COLO668 (cell line): ENCODE measurements around the gene SH3BP2.

Experiments
- DNase-seq: peaks from one replicate; lab custom pipeline; 2025; ENCODE audit not compliant: unreplicated experiment; lab: John Stamatoyannopoulos, UW

The SH3BP2 gene

DNA sequence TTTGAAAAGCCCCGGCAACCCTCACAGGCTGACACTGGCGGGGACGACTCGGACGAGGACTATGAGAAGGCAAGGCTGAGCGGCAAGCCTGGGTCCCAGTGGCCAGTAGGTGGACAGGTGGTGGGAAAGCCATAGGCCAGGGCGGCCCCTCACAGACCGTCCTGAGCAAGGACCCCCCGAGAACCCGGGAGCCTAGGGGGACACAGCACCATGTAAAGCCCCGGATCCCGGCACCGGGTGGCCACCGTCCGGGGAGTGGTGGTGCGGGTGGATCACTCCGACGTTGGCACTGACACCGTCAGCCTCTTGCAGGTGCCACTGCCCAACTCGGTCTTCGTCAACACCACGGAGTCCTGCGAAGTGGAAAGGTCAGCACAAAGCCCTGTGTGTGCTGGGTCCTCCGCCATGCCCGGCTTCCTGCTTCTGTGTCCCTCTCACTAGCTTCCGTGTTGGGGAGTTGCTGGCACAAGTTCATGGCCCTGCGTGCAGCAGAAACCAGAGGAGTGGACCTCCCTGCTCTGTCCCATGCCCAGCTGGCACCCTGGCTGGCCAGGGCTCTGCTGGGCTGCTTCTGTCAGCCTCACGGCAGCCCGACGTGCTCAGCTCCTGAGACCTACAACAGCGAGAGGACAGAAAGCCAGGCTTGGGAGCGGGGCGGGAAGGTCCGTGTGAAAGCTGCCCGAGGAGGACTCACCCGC is 38.9 kb downstream of the SH3BP2 start:
- DNase-seq, result no peak

DNA sequence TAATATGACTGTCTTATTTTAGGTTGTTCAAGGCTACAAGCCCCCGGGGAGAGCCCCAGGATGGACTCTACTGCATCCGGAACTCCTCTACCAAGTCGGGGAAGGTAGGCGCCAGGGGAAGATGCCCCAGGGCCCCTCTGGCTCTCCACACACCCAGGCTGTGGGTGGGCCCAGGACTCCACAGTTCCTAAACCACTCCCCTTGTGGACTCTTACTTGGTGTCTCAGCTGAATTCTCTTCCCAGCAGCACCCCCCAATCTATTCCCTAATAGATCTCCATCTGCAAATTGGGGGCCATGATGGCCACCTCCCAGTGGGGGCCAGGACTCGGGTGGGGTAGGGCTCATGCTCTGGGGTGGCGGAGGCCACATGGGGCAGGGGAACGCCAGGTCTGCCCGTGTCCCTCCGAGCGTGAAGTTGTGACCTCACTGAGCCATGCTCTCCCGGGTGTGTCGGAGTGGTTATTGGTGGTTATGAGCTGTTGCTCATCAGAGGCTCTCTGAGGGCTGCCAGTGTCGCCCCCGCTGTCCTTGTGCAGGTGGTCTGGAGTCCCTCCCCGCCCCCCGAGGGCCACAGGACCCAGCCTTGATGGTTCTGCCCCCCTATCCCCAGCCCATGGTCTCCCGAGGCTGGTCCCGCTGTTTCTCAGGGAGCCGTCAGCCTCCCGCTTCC is 39.6 kb downstream of the SH3BP2 start:
- no peak for DNase-seq

DNA sequence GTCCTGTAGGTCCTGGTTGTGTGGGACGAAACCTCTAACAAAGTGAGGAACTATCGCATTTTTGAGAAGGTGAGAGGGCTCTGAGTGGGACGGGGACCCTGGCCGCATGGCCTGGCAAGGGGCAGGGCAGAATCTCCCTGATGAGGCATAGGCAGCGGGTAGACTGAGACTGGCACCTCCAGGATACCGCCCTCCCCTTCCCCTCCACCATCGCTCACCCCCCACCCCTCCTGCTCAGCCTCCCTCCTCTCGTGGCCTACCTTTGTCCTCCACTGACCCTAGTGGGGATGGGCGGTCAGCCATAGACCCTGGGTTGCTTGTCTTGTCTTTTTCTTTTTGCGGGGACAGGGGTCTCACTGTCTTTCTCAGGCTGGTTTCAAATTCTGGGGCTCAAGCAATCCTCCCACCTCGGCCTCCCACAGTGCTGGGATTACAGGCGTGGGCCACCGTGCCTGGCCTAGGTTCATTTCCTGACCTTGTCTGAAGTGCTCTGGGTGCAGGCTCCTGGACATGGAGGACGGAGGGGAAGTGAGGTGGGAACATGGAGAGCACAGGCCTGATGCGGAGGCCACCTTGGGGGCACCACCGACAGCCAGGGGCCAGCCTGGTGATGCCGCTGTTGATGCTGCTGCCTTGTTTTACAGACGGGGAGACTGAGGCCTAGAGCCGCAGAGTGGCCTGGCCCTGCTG is 40.2 kb downstream of the SH3BP2 start:
- no peak for DNase-seq

DNA sequence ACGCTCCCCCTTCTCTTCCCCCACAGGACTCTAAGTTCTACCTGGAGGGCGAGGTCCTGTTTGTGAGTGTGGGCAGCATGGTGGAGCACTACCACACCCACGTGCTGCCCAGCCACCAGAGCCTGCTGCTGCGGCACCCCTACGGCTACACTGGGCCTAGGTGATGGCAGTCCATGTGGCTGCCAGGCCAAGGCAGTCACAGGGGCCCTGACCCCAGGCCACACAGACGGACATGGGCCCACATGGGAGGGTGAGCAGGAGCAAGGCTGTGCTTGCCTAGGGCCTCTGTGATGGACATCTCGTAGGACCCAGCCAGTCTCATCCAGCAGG is 40.8 kb downstream of the SH3BP2 start:
- no peak for DNase-seq

DNA sequence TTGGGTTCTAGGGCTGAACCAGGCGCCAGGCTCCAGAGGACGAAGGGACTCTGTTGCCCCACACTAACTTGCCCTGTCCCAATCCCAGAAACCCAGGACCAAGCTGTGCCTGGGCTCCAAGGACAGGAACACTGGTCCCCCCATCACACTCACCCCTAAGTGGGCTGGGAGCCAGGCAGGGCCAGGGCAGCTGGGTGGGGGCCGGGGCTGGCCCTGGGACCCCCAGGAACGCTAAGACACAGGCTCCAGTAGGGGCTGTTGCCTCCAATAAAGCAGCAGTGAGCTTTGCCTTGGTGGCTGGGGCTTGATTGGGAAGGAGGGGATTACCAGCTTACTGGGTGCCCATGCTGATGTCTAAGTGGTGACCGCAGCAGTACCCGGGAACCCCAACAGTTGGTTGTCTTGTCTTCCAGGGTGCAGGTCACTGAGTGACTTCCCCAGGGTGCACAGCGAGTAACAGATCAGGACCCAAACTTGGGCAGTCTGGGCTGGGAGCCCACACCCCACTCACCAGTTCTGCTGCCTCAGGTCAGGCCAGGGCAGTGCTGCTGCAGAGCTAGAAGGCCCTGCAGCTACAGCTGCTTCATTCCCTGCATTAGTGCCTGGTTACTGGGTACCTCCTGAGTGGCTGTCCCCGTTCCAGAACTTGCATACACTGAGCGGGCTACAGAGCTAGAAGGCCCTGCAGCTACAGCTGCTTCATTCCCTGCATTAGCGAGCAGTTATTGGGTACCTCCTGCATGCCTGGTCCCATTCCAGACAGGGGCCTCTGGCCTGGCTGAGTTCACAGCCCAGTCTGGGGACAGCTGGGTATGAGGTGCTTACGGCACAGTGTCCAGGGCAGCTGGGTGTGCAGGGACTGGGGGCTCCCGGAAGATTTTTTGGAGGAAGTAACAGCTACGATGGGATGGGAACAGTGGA is 41.4 kb downstream of the SH3BP2 start:
- no peak for DNase-seq

DNA sequence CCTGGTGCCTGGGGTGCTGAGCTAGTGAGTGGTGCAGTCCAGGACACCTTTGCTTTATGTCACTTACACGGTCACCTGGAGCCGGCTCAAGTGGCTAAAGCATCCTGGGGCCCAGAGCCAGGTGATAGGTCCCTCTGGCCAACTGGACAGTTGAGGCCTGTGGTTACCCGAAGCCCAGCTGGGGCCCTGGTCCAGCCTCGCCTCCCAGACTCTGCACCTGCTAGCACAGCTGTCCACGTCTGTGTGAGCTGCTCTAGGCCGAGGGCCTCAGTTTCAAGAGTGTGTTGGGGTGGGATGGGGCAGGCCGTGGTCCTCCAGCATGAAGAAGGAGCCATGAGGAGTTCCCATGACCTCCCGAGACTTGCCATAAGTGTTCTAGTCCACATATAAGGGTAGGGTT is 43.1 kb downstream of the SH3BP2 start:
- no peak for DNase-seq

DNA sequence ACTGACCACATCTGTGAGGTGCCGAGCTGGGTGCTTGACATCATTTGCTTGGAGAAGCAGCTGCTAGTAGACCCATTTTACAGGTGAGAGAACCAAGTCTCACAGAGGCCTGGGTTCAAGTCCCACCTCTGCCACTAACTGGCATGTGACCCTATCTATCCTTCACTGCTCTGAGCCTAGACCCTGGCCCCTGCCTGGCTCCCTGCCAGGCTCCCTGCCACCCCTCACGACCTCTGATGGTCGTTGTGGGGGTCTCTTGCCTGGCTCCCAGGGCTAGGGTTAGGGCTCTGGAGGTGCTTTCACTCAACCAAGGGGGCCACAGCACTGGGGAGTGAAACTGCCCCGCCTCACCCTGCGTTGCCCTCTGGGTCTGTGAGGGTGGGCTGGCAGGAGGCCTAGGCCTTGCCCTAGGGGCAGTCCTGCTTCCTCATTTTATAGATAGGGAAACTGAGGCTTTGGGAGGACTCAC is 43.5 kb downstream of the SH3BP2 start:
- DNase-seq, result no peak

DNA sequence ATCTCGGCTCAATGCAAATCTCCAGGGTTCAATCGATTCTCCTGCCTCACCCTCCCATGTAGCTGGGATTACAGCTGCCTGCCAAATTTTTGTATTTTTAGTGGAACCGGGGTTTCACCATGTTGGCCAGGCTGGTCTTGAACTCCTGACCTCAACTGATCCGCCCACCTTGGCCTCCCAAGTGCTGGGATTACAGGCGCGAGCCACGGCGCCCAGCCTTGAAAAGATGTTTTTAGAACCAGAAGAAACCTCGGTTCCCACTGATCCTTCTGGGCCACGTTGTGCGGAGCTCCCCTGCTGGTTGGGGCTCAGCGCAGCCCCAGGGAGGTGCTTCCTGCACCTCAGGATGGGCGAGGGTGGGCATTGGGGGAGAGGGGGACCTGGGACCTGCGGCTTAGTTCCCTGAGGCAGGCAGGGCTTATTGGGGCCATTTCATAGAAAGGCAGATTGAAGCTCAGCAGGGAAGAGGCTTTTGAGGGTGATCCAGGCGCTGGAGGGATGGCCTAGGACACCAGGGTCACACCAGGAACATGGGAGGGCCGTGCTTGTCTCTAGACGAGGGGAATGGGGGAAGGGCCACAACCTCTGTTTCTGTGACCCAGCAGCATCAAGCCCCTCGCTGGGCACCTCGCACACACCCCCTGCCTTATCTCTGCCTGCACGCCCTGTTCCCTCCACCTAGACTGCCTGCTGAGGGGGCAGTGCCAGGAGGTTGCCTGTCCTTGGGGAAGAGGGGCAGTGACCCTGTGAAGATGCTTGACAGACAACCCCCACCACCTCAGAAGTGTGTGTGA is 44.4 kb downstream of the SH3BP2 start:
- DNase-seq, result no peak

DNA sequence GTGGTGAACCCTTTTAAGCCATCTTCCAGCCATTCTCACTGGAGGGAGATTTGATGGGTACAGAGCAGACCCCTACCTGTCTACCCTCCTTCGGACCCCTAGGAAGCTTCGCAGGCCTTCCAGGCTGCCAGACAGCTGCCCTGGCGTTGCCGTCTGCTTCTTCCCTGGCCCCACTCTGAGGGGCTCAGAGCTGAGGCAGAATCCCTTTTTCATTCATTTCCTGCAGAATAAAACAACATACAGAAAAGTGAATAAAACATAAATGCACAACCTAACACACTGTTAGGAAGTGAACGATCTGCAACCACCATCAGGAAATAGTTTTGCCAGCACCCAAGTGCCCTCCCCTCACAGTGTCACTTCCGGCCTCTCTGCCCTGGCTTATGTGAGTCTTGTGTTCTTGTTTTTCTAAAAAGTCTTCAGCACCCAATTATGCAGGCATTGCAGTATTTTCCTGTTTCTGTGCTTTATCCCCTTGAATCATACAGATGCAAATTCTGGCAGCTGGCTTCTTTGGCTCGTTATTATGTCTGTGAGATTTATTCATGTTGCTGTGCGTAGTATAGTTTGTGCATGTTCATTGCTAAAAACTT is 45.1 kb downstream of the SH3BP2 start:
- DNase-seq, result no peak

DNA sequence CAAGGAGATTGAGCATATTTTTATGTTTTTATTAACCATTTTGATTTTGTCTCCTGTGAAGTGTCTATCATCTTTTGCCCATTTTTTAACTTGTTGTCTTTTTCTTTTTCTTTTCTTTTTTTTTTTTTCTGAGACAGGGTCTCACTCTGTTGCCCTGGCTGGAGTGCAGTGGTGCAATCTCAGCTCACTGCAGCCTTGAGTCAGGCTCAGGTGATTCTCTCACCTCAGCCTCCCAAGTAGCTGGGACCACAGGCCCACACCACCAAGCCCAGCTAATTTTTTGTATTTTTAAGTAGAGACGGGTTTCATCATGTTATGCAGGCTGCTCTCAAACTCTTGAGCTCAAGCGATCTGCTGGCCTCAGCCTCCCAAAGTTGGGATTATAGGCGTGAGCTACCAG is 46.2 kb downstream of the SH3BP2 start:
- no peak for DNase-seq

DNA sequence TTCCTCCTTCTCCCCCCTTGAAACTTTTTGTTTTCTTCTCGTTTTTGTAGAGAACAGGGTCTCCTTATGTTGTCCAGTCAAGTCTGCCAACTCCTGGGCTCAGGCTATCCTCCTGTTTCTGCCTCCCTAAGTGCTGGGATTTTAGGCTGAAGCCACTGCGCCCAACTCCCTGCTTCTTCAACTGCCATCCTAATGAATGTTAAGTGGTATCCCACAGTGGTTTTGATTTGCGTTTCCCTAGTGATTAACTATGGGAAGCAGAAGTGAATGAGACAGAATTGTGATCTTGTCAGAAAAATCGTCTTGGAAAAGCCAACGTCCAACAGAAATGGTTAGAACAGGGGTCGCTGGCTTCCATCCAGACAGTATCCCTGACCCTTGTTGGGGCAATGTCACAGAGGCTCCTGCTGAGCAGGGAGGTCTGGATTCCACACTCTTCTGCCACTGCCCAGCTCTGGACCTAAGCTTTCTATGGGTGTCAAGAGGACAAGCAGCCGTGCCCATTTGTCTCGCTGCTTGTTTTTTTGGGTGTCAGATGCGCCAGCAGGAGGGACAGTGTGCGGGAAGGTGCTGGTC is 49.9 kb downstream of the SH3BP2 start:
- DNase-seq, result no peak

DNA sequence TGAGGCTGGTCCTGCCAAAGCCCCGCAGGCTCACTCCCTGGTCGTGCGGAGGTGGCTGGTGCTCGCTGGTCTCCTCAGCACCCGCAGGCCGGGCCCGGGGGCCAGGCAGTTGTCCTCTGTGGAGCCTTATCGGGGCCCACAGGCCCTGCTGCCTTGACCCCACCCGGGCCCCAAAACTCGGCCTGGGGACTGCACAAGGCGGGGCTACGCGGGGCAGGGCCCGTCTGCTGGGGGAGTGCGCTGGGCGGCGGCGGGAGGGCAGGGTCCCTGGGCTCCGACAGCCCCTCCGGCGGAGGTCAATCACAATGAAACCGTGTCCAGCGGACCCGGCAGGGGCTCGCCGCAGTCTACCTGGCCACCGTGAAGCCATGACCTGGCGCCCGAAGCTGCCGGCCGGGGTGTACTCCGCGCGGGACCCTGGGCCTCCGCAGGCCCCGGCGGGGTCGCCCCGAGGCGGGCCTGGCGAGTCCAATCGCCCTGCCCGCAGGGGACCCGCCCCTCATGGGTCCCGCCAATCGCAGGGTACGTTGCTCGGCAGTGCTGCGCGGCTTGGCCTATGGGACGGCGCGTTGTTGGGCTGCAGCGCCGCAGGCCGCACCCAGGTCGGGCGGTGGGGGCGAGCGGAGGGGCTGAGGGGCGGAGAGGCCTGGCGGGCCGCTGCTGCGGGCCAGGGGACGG is 50.5 kb downstream of the SH3BP2 start, which contains the start of gene ADD1:
Gene ADD1 (plus strand): TSS at position 582 of the 678 bp plus-strand sequence. CDS start 32,072 bp downstream, outside the sequence.
- peak; percentile 87 for DNase-seq

DNA sequence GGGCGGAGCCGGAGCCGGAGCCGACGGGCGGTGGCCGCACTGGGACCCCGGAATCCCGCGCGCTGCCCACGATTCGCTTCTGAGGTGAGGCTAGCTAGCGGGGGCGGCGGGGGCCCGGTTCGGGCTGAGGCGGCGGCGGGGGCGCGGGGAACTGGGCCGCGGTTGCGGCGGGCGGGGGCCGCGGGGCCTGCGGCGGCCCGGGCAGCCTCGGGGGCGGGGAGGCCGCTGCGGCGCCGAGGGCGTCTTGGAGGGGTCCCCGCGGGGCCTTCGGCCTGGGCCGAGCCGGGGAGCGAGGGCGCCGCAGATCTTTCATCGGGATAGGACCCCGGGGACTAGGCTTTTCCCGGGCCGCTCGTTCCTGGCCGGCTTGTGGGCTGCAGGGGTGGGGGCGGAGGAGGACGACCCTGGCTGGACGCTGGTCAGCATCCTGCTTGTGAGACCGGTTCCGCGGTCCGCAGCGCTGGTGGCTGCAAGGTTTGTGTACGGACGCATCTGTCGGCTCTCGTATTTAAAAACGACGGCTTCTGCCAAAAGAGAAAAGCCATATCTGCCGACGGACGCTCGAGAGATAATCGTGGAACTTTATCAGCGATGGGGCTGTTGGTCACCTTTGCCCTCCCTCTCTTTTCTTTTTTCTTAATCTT is 51.2 kb downstream of the SH3BP2 start:
- no peak for DNase-seq

DNA sequence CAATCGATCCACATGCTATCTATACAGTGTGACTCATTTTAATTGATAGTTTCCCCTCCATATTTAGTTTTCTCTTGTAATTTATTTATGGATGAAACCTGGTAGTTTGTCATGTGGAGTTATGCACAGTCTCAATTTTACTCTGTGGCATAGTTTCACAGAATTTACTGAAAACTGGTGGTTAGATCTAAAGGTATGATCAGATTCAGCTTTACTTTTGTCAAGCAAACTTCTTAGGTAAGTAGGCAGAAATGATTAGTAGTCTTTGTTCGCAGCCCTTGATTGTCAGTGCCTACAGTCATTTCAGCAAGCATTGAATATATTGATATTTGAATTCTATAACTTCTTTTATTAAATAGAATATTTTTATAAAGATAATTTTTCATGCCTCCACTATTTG is 53.3 kb downstream of the SH3BP2 start:
- no peak for DNase-seq

DNA sequence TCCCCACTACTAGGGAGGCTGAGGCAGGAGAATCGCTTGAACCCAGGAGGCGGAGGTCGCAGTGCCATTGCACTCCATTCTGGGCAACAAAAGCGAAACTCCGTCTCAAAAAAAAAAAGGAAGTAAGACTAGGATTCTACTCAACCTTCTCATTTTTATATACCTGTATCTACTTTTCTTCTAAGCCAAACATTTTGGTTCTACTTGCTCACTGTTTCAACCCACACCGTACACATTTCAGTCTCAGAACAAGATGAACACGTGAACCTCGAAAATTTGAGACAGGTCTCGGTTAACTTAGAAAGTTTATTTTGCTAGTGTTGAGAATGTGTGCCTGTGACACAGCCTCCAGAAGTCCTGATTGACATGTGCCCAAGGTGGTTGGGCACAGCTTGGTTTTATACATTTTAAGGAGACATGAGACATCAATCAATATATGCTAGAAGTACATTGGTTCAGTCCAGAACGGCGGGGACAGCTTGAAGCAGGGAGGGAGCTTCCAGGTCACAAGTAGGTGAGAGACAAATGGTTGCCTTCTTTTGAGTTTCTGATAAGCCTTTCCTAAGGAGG is 54.5 kb downstream of the SH3BP2 start:
- no peak for DNase-seq

DNA sequence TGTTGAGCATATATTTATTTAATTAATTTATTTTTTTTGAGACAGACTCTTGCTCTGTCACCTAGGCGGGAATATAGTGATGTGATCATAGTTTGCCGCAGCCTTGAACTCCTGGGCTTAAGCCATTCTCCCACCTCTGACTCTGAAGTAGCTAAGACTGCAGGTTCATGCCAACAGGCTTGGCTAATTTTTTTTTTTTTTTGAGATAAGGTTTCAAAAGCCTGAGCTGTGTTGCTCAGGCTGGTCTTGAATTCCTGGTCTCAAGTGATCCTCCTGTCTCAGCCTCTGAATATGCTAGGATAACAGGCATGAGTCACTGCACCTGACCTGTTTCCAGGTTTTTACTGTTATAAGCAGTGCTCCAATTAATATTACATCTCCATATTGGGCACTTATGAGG is 55.6 kb downstream of the SH3BP2 start:
- DNase-seq, result no peak

DNA sequence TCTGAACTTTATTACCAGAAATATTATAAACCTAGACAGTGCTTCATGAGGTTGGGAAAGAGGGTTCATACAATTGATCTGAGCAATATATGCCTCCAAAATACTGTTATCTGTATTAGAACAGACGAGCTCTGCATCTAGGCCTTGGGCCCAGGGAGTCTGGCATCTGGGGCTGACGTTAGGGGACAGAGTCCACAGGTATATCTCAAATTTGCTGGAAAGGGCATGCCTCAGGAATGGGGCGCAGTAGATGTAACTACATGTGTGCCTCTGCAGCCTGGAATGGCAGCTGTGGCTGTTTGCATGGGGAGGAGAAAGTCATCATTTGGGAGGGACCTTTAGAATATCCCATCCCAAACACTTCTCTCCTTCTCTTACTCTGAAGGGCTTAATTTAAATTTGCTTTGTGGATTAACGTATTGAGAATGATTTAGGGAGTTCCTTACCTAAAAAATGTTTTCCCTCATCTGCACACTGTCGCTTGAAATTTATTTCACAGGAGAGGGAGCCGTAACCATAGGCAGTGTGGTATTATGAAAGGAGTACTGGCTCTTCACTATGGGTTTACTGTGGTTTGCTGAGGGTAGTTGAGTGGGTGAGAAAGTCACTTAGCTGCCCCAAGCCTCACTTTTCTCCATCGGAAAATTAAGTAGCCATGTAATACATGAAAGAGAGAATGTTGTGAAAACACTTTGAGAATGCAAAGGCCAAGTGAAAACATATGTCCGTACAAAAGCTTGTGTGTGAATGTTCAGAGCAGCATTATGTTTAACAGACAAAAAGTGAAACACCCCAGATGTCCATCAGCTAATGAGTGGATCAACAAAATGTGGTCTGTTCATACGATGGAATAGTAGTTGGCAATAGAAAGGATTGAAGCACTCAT is 56.6 kb downstream of the SH3BP2 start:
- no peak for DNase-seq
